Lower lobe of right lung (tissue), 2 donors: Measurements from ENCODE around the gene TCF7L1. TPM values are rescaled to one million over a fixed set of nuclear protein-coding genes. Genes with fewer than 3 reads are reported as not detected.

Source experiments
- ATAC-seq, 2 donors: fragments of 200-7000 bp; cut with Tn5 transposase; one replicate each; pipeline ENCODE4 v1.9.1; 2020 to 2022; ENCODE audit warnings: mild to moderate bottlenecking in 2 of 2, moderate library complexity in 2 of 2
- DNase-seq: peaks from one replicate; pipeline ENCODE4 v3.0.0-alpha.2; 2020
- H3K27ac ChIP-seq: fragments of 200-600 bp; one replicate; pipeline ENCODE4 v1.8.0; 2022
- H3K27me3 ChIP-seq: fragments of 200-600 bp; one replicate; pipeline ENCODE4 v1.8.0; 2022; ENCODE audit warnings: low read depth
- H3K36me3 ChIP-seq: fragments of 200-600 bp; one replicate; pipeline ENCODE4 v1.8.0; 2022; ENCODE audit warnings: mild to moderate bottlenecking
- H3K4me1 ChIP-seq: fragments of 200-600 bp; one replicate; pipeline ENCODE4 v1.8.0; 2022
- H3K4me3 ChIP-seq: fragments of 200-600 bp; one replicate; pipeline ENCODE4 v1.8.0; 2022; ENCODE audit warnings: mild to moderate bottlenecking
- H3K9me3 ChIP-seq: fragments of 200-600 bp; one replicate; pipeline ENCODE4 v1.8.0; 2022
- CTCF ChIP-seq: fragments of 200-600 bp; IDR thresholded peaks from one replicate; pipeline ENCODE4 v1.8.0; 2022; ENCODE audit warnings: antibody characterized with exemption, mild to moderate bottlenecking
- intact Hi-C: fragments of 100-400 bp; cut with DNase I; formaldehyde crosslinking; loops from one replicate; pipeline ENCODE4 v1.11.0; 2022
- total RNA-seq: library from RNA; stranded (reverse); fragmentation: NEBNext Ultra II Directional; extraction: Animal tissue kit (Norgen Biotek cat#: 25700); gene quantifications from one replicate; pipeline ENCODE4 v1.2.1, GENCODE V29; 2021
- donor health status: DM: no; HTN: yes; CAD: no; lungs with severe emphysema.

The TCF7L1 gene
- total RNA-seq, 1 donor from 2014 or later: 17.1 TPM

- no peak overlapping the region for H3K4me3 ChIP-seq
- DNase-seq (no peak), ATAC-seq (no peak)
- no peaks in the 10 kb centered on the region for H3K27me3 ChIP-seq
- H3K9me3 ChIP-seq: no peaks in the 10 kb centered on the region
- TF ChIP-seq CTCF: no peak
- H3K4me1 ChIP-seq: peaks cover 28% of the 10 kb centered on the region
- intact Hi-C loops: no loop called here
- no peaks in the 10 kb centered on the region for H3K36me3 ChIP-seq
- no peak overlapping the region for H3K27ac ChIP-seq
These were observed 106.9 kb downstream of the TCF7L1 start for GRCh38 chr2:85240055-85240454.

- Histone ChIP-seq H3K4me1 (peaks cover 42% of the 10 kb centered on the region), H3K27ac (no peak overlapping the region), H3K9me3 (no peaks in the 10 kb centered on the region), H3K27me3 (no peaks in the 10 kb centered on the region), H3K4me3 (no peak overlapping the region), H3K36me3 (no peaks in the 10 kb centered on the region)
- DNase-seq (no peak), ATAC-seq (no peak)
- intact Hi-C loops: no loop called here
- TF ChIP-seq CTCF: no peak
These were observed 109.1 kb downstream of the TCF7L1 start for GRCh38 chr2:85242321-85242720.

- Histone ChIP-seq H3K4me1 (peaks cover 49% of the 10 kb centered on the region), H3K27me3 (no peaks in the 10 kb centered on the region), H3K36me3 (no peaks in the 10 kb centered on the region), H3K4me3 (no peak overlapping the region), H3K9me3 (no peaks in the 10 kb centered on the region), H3K27ac (no peak overlapping the region)
- ATAC-seq (peak; percentile 81 to 85), DNase-seq (peak; percentile 64)
- TF ChIP-seq CTCF: peak; percentile 57
- intact Hi-C loops: no loop called here
These were observed 110.2 kb downstream of the TCF7L1 start for GRCh38 chr2:85243101-85244072.

GRCh38 chr2:85244828-85245227 is 111.6 kb downstream of the TCF7L1 start:
- Histone ChIP-seq H3K27me3 (no peaks in the 10 kb centered on the region), H3K4me1 (peaks cover 62% of the 10 kb centered on the region), H3K4me3 (no peak overlapping the region), H3K9me3 (no peaks in the 10 kb centered on the region), H3K27ac (no peak overlapping the region), H3K36me3 (no peaks in the 10 kb centered on the region)
- no peak for TF ChIP-seq CTCF
- intact Hi-C loops: no loop called here
- ATAC-seq: no peak
- DNase-seq: no peak

GRCh38 chr2:85245891-85246290 is 112.7 kb downstream of the TCF7L1 start:
- no peaks in the 10 kb centered on the region for H3K9me3 ChIP-seq
- no peaks in the 10 kb centered on the region for H3K27me3 ChIP-seq
- ATAC-seq: no peak
- no peak for TF ChIP-seq CTCF
- no peak for DNase-seq
- no peak overlapping the region for H3K4me3 ChIP-seq
- no peaks in the 10 kb centered on the region for H3K36me3 ChIP-seq
- intact Hi-C loops: no loop called here
- H3K27ac ChIP-seq: no peak overlapping the region
- peaks cover 63% of the 10 kb centered on the region for H3K4me1 ChIP-seq
